Esophagus squamous epithelium (tissue), 4 donors: ENCODE results near the gene SYNM.

Source experiments
- POLR2A ChIP-seq, 4 donors: fragments of 450-650 bp; IDR thresholded peaks; one replicate each; pipeline ENCODE4 v1.6.1; 2017; ENCODE audit warnings: antibody characterized with exemption in 4 of 4, mild to moderate bottlenecking in 4 of 4, moderate library complexity in 3 of 4
- TF ChIP-seq, protein P1 (sequence below), 6 experiments: fragments of 450-650 bp in 4 of 6; fragments of 200-600 bp in 2 of 6; sonication (generic) in 2 of 6; IDR thresholded peaks; one replicate each; pipeline ENCODE4 v1.5.1; 2016 to 2019; ENCODE audit warnings: antibody characterized with exemption in 6 of 6, mild to moderate bottlenecking in 4 of 6, moderate library complexity in 4 of 6

DNA sequence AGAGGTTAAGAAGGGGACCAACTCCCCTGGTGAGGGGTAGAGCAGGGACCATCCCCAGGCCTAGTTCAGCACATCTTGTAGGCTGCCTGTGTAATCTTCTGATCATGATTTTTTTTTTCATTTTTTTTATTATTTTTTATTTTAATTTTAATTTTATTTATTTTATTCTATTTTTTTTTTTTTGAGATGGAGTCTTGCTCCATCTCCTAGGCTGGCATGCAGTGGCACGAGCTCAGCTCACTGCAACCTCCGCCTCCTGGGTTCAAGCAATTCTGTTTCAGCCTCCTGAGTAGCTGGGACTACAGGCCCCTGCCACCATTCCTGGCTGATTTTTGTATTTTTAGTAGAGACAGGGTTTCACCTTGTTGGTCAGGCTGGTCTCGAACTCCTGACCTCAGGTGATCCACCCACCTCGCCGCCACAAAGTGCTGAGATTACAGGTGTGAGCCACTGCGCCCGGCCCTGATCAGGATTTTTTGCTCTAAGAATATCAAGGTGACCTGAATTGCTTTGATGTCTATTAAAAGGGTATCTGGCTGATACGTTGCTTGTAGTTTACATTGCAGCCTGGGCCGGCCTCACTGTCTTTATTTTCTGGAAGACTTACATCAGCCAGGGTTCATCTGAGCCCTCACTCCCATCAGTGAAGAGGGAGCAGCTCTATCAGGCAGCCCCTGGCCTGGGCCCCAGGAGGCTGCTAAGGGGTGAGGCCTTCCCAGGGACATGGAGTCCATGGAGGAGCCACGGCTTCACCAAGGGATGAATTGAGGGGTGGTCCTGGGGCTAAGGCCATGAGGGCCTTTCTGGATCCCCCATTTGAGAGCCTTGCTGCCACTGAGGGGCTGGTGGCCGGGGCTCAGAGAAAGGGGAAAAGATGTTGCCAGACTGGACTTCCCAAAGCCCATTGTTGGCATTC lies 10.7 kb downstream of the SYNM start:
- TF ChIP-seq, protein P1, sequence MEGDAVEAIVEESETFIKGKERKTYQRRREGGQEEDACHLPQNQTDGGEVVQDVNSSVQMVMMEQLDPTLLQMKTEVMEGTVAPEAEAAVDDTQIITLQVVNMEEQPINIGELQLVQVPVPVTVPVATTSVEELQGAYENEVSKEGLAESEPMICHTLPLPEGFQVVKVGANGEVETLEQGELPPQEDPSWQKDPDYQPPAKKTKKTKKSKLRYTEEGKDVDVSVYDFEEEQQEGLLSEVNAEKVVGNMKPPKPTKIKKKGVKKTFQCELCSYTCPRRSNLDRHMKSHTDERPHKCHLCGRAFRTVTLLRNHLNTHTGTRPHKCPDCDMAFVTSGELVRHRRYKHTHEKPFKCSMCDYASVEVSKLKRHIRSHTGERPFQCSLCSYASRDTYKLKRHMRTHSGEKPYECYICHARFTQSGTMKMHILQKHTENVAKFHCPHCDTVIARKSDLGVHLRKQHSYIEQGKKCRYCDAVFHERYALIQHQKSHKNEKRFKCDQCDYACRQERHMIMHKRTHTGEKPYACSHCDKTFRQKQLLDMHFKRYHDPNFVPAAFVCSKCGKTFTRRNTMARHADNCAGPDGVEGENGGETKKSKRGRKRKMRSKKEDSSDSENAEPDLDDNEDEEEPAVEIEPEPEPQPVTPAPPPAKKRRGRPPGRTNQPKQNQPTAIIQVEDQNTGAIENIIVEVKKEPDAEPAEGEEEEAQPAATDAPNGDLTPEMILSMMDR (IDR thresholded peaks at IDR 0.05): no peak
- TF ChIP-seq POLR2A (IDR thresholded peaks at IDR 0.05): no peak
